CD14-positive monocyte (primary cell): ENCODE results near the gene KIAA1328. TPM values are rescaled to one million over a fixed set of nuclear protein-coding genes. Genes with fewer than 3 reads are reported as not detected.

Source experiments
- DNase-seq, 3 donors: peaks; one replicate each; pipeline ENCODE4 v3.0.0-alpha.2; 2011 to 2022
- H2AFZ ChIP-seq: 2 replicates; pipeline ENCODE4 v1.6.0; 2012; ENCODE audit warnings: mild to moderate bottlenecking, low read depth, low read length, inconsistent platforms; ENCODE audit not compliant: insufficient read depth, poor library complexity, severe bottlenecking
- H3K27ac ChIP-seq, 2 donors: 1 replicate in 1 of 2; 2 replicates in 1 of 2; pipeline ENCODE4 v1.5.1; 2012 to 2013; ENCODE audit warnings: low read length in 2 of 2, control low read depth in 1 of 2, inconsistent platforms in 1 of 2, low read depth in 1 of 2, mild to moderate bottlenecking in 1 of 2
- H3K27me3 ChIP-seq, 2 donors: one replicate each; pipeline versions ENCODE4 v1.6.0 to v1.6.1; 2011 to 2013; ENCODE audit warnings: low read length in 2 of 2; ENCODE audit not compliant: control insufficient read depth in 2 of 2, insufficient read depth in 2 of 2
- H3K36me3 ChIP-seq, 2 donors: replicated peaks in 1 of 2; 1 replicate in 1 of 2; 2 replicates in 1 of 2; pipeline versions ENCODE4 v1.5.1 to v1.6.1; 2012 to 2013; ENCODE audit warnings: low read length in 2 of 2, control low read depth in 1 of 2, inconsistent platforms in 1 of 2, mild to moderate bottlenecking in 1 of 2; ENCODE audit not compliant: insufficient read depth in 2 of 2, control insufficient read depth in 1 of 2
- H3K4me1 ChIP-seq, 2 donors: 1 replicate in 1 of 2; 2 replicates in 1 of 2; pipeline versions ENCODE4 v1.5.1 to v1.6.1; 2012 to 2013; ENCODE audit warnings: low read length in 2 of 2, control low read depth in 1 of 2, inconsistent platforms in 1 of 2, mild to moderate bottlenecking in 1 of 2, moderate library complexity in 1 of 2; ENCODE audit not compliant: insufficient read depth in 2 of 2, control insufficient read depth in 1 of 2
- H3K4me2 ChIP-seq: replicated peaks from 2 replicates; pipeline ENCODE3; 2012; ENCODE audit warnings: low read length, moderate library complexity, mild to moderate bottlenecking; ENCODE audit not compliant: poor library complexity, severe bottlenecking; ENCODE audit errors: extremely low read depth
- H3K4me3 ChIP-seq, 3 experiments: fragments of 200-600 bp in 1 of 3; sonication (generic) in 1 of 3; replicated peaks in 1 of 3; 1 replicate in 2 of 3; 2 replicates in 1 of 3; pipeline ENCODE4 v1.5.1; 2011 to 2013; ENCODE audit warnings: low read length in 3 of 3, mild to moderate bottlenecking in 3 of 3, control low read depth in 2 of 3, low read depth in 2 of 3, inconsistent platforms in 1 of 3, moderate library complexity in 1 of 3
- H3K79me2 ChIP-seq: 2 replicates; pipeline ENCODE4 v1.6.0; 2012; ENCODE audit warnings: mild to moderate bottlenecking, control low read depth, inconsistent platforms, low read length, moderate library complexity; ENCODE audit not compliant: insufficient read depth
- H3K9ac ChIP-seq: 2 replicates; pipeline ENCODE4 v1.6.0; 2017; ENCODE audit warnings: low read length, mild to moderate bottlenecking; ENCODE audit not compliant: insufficient read depth, poor library complexity, severe bottlenecking
- H3K9me3 ChIP-seq, 2 donors: replicated peaks in 1 of 2; 1 replicate in 1 of 2; 2 replicates in 1 of 2; pipeline versions ENCODE4 v1.5.1 to v1.6.1; 2012 to 2013; ENCODE audit warnings: low read length in 2 of 2, control low read depth in 1 of 2; ENCODE audit not compliant: control insufficient read depth in 1 of 2, insufficient read depth in 1 of 2
- H4K20me1 ChIP-seq: 2 replicates; pipeline ENCODE4 v1.6.0; 2012; ENCODE audit warnings: mild to moderate bottlenecking, low read length, control low read depth, moderate library complexity; ENCODE audit not compliant: insufficient read depth
- H3K27ac Mint-ChIP-seq, 7 donors: one replicate each; pipeline ENCODE4 v1.8.0; 2020; ENCODE audit warnings: mild to moderate bottlenecking in 7 of 7, mixed read lengths in 7 of 7, moderate library complexity in 6 of 7, inconsistent platforms in 2 of 7
- H3K27me3 Mint-ChIP-seq, 3 donors: one replicate each; pipeline ENCODE4 v1.8.0; 2021 to 2022; ENCODE audit warnings: low read depth in 3 of 3, mild to moderate bottlenecking in 3 of 3, mixed read lengths in 3 of 3, moderate library complexity in 3 of 3, inconsistent platforms in 1 of 3
- H3K36me3 Mint-ChIP-seq, 2 donors: one replicate each; pipeline ENCODE4 v1.8.0; 2020; ENCODE audit warnings: mixed read lengths in 2 of 2, inconsistent platforms in 1 of 2, mild to moderate bottlenecking in 1 of 2
- H3K4me1 Mint-ChIP-seq: one replicate; pipeline ENCODE4 v1.8.0; 2020; ENCODE audit warnings: mild to moderate bottlenecking, mixed read lengths
- H3K4me3 Mint-ChIP-seq, 2 donors: one replicate each; pipeline ENCODE4 v1.8.0; 2020; ENCODE audit warnings: mild to moderate bottlenecking in 2 of 2, mixed read lengths in 2 of 2, moderate library complexity in 1 of 2
- H3K9me3 Mint-ChIP-seq, 7 donors: one replicate each; pipeline ENCODE4 v1.8.0; 2020 to 2022; ENCODE audit warnings: mixed read lengths in 7 of 7, mild to moderate bottlenecking in 6 of 7, moderate library complexity in 6 of 7, inconsistent platforms in 2 of 7
- CTCF ChIP-seq: fragments of 200-600 bp; IDR thresholded peaks from one replicate; pipeline ENCODE4 v1.8.0; 2022; ENCODE audit warnings: antibody characterized with exemption, mild to moderate bottlenecking
- WGBS: methylation state at CpG from one replicate; pipeline ENCODE4 v1.1.5; 2013; ENCODE audit warnings: missing lambda C conversion rate; ENCODE audit not compliant: insufficient coverage; 5-methylcytosine and 5-hydroxymethylcytosine counted together
- intact Hi-C, 2 donors: fragments of 100-400 bp; cut with micrococcal nuclease; formaldehyde crosslinking; loops; one replicate each; pipeline versions ENCODE4 v1.15.0 to v1.15.1; 2023
- polyA plus RNA-seq, 3 donors: library from polyadenylated mRNA; depleted of rRNA in 1 of 3; unstranded in 2 of 3; stranded (reverse) in 1 of 3; fragments of 300-500 nt in 2 of 3; fragments of >200 nt in 1 of 3; fragmentation: Illumina TruSeq in 2 of 3; gene quantifications; 1 replicate in 2 of 3; 2 replicates in 1 of 3; pipeline ENCODE4 v1.2.3, GENCODE V29; 2012 to 2021

The KIAA1328 gene
- polyA plus RNA-seq, 3 donors, result 3.7 to 3.9 (median 3.8) TPM

- intact Hi-C loops, result no loop called here
- H3K4me1 Mint-ChIP-seq, result no peaks in the 10 kb centered on the region
- peaks cover 3 to 10% (median 7%) of the 10 kb centered on the region in 7 donors for H3K9me3 Mint-ChIP-seq
Measured at GRCh38 chr18:37138456-37138855, 309.5 kb downstream of the KIAA1328 start.

GRCh38 chr18:37139876-37140275, 310.9 kb downstream of the KIAA1328 start:
- no peaks in the 10 kb centered on the region for H3K79me2 ChIP-seq
- H3K4me3 ChIP-seq, result no peak overlapping the region
- no peak for DNase-seq
- no peaks in the 10 kb centered on the region for H3K4me1 ChIP-seq
- H3K36me3 Mint-ChIP-seq, result no peaks in the 10 kb centered on the region
- H3K4me1 Mint-ChIP-seq, result no peaks in the 10 kb centered on the region
- no peaks in the 10 kb centered on the region for H3K27me3 Mint-ChIP-seq
- no peak overlapping the region for H3K27ac ChIP-seq
- TF ChIP-seq CTCF, result no peak
- no peak overlapping the region for H2AFZ ChIP-seq
- intact Hi-C loops, result no loop called here
- H3K27ac Mint-ChIP-seq, result no peak overlapping the region
- H3K9me3 ChIP-seq, result peaks cover 3 to 4% of the 10 kb centered on the region in 2 donors
- H3K9ac ChIP-seq, result no peak overlapping the region
- no peaks in the 10 kb centered on the region for H3K27me3 ChIP-seq
- peaks cover 3 to 15% (median 4%) of the 10 kb centered on the region in 7 donors for H3K9me3 Mint-ChIP-seq
- H3K36me3 ChIP-seq, result no peaks in the 10 kb centered on the region
- no peaks in the 10 kb centered on the region for H4K20me1 ChIP-seq
- no CpG with 5 or more reads among the region's 1 CpG for WGBS
- no peak overlapping the region for H3K4me2 ChIP-seq
- H3K4me3 Mint-ChIP-seq, result no peak overlapping the region

More at GRCh38 chr18:37138456-37138855, 309.5 kb downstream of the KIAA1328 start:
- no peak overlapping the region for H3K4me3 ChIP-seq
- H3K27me3 ChIP-seq, result no peaks in the 10 kb centered on the region
- H3K4me1 ChIP-seq, result no peaks in the 10 kb centered on the region
- no peak overlapping the region for H3K27ac Mint-ChIP-seq
- no peaks in the 10 kb centered on the region for H3K36me3 Mint-ChIP-seq
- H3K4me3 Mint-ChIP-seq, result no peak overlapping the region
- H3K27me3 Mint-ChIP-seq, result no peaks in the 10 kb centered on the region
- no peaks in the 10 kb centered on the region for H4K20me1 ChIP-seq
- H3K79me2 ChIP-seq, result no peaks in the 10 kb centered on the region
- DNase-seq, result no peak
- H3K4me2 ChIP-seq, result no peak overlapping the region
- TF ChIP-seq CTCF, result no peak
- H2AFZ ChIP-seq, result no peak overlapping the region
- no peaks in the 10 kb centered on the region for H3K36me3 ChIP-seq
- H3K9me3 ChIP-seq, result peaks cover 5 to 7% of the 10 kb centered on the region in 2 donors
- H3K27ac ChIP-seq, result no peak overlapping the region
- H3K9ac ChIP-seq, result no peak overlapping the region
- WGBS, result 100% methylated on average over 1 of the region's 3 CpGs
